OCI-LY7 (cell line): ENCODE measurements around the gene KCTD2. TPM values are rescaled to one million over a fixed set of nuclear protein-coding genes. Genes with fewer than 3 reads are reported as not detected.
"Not testable (repeated sequence)": the region's sequence is repeated elsewhere in the genome, so short reads cannot be mapped to it uniquely, and the experiment has no call there.

Experiments
- BruUV-seq: library from RNA; stranded (reverse); fragments of 400-500 nt; replicated peaks from 2 replicates; lab custom pipeline; 2021; lab: Mats Ljungman, UMichigan
- CTCF ChIA-PET: fragments of 300-600 bp; sonication (Branson Sonifier 250); formaldehyde crosslinking; loops from one replicate; lab custom pipeline; 2022; ENCODE audit warnings: antibody characterized with exemption; ENCODE audit not compliant: unreplicated experiment; lab: Charles Lee
- POLR2A ChIA-PET: fragments of 300-600 bp; sonication (Branson Sonifier 250); formaldehyde crosslinking; loops from one replicate; lab custom pipeline; 2022; ENCODE audit warnings: antibody characterized with exemption; lab: Charles Lee
- DNase-seq: peaks from one replicate; pipeline ENCODE4 v3.0.0-alpha.2; 2015; ENCODE audit warnings: low spot score
- H2AFZ ChIP-seq: fragments of 200-600 bp; sonication (generic), shearing (Covaris generic); 2 replicates; pipeline ENCODE4 v1.6.1; 2014; ENCODE audit warnings: mild to moderate bottlenecking, antibody characterized with exemption, low read length, moderate library complexity
- H3K27ac ChIP-seq: fragments of 200-600 bp; sonication (generic); 2 replicates; pipeline ENCODE4 v1.5.1; 2014; ENCODE audit warnings: mixed run types, low read depth, mild to moderate bottlenecking, moderate library complexity, low read length, inconsistent platforms; ENCODE audit not compliant: poor library complexity, severe bottlenecking
- H3K36me3 ChIP-seq: fragments of 200-600 bp; sonication (generic); 2 replicates; pipeline ENCODE4 v1.6.1; 2014; ENCODE audit warnings: mild to moderate bottlenecking, antibody characterized with exemption, low read length, moderate library complexity, mixed read lengths; ENCODE audit not compliant: insufficient read depth
- H3K4me1 ChIP-seq: fragments of 200-600 bp; sonication (generic); 2 replicates; pipeline ENCODE4 v1.5.1; 2014; ENCODE audit warnings: mild to moderate bottlenecking, low read length; ENCODE audit not compliant: insufficient read depth, poor library complexity, severe bottlenecking
- H3K4me2 ChIP-seq: fragments of 200-600 bp; sonication (generic); 2 replicates; pipeline ENCODE4 v1.6.1; 2014; ENCODE audit warnings: mild to moderate bottlenecking, low read length
- H3K4me3 ChIP-seq: fragments of 200-600 bp; sonication (generic); 2 replicates; pipeline ENCODE4 v1.5.1; 2014; ENCODE audit warnings: mild to moderate bottlenecking, low read depth, low read length; ENCODE audit not compliant: poor library complexity, severe bottlenecking
- H3K79me2 ChIP-seq: fragments of 200-600 bp; sonication (generic); 2 replicates; pipeline ENCODE4 v1.6.1; 2016; ENCODE audit warnings: low read depth, mild to moderate bottlenecking, low read length, moderate library complexity, mixed read lengths; ENCODE audit not compliant: insufficient read depth
- H3K9me2 ChIP-seq: fragments of 200-600 bp; sonication (generic); 2 replicates; pipeline ENCODE4 v1.6.1; 2016; ENCODE audit warnings: mild to moderate bottlenecking, low read length, mixed read lengths; ENCODE audit not compliant: insufficient read depth
- H3K9me3 ChIP-seq: fragments of 200-600 bp; sonication (generic); 2 replicates; pipeline ENCODE4 v1.6.1; 2014; ENCODE audit warnings: mild to moderate bottlenecking, mixed run types, low read length, mixed read lengths
- H4K20me1 ChIP-seq: fragments of 200-600 bp; sonication (generic); 2 replicates; pipeline ENCODE4 v1.6.1; 2014; ENCODE audit warnings: mild to moderate bottlenecking, antibody characterized with exemption, low read length, moderate library complexity, mixed read lengths; ENCODE audit not compliant: insufficient read depth
- EZH2phosphoT487 ChIP-seq: fragments of 200-600 bp; sonication (generic); IDR thresholded peaks from 2 replicates; pipeline ENCODE4 v1.6.1; 2018; ENCODE audit warnings: low read depth, borderline replicate concordance, mild to moderate bottlenecking, mixed run types, antibody characterized with exemption, low read length, moderate library complexity, mixed read lengths
- intact Hi-C: fragments of 100-400 bp; cut with micrococcal nuclease; formaldehyde crosslinking; loops from one replicate; pipeline ENCODE4 v1.10.0; 2022; ENCODE audit not compliant: unreplicated experiment
- total RNA-seq, 2 experiments: library from RNA; depleted of rRNA in 1 of 2; stranded (reverse); fragments of >200 nt in 1 of 2; shearing (Covaris generic) in 1 of 2; gene quantifications; 2 replicates each; pipeline ENCODE4 v1.2.3, GENCODE V29; 2014 to 2022
- TF ChIP-seq, protein P1 (sequence below): fragments of 200-600 bp; sonication (generic); conservative IDR thresholded peaks from 2 replicates; pipeline ENCODE4 v1.5.1; 2014; ENCODE audit warnings: mild to moderate bottlenecking, antibody characterized with exemption, low read length, moderate library complexity, mixed read lengths

KCTD2 gene
- total RNA-seq, 2 experiments from 2014 or later: 21.0 to 29.8 TPM

DNA sequence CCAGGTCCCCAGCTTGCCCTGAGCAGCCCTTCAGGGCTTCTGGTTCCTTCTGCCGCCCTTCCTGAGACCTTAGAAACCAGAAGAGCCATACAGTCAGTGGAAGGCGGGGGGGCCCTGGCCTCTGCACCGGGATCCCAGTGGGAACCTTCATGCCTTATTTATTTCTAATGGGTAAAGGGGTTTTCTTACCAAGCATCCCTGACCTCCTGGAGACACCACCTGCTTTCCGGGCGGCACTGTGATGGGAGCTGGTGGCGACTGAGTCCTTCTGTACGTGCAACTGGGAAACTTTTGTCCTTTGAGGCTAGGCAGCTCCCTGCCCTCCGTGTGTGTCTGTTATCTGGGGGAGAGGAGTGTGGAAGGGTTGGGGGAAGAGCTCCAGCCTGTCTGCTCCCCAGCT, 41.7 kb upstream of the KCTD2 start:
- no peak for DNase-seq
- Histone ChIP-seq H3K36me3 (no peaks in the 10 kb centered on the region), H3K79me2 (no peaks in the 10 kb centered on the region), H4K20me1 (no peaks in the 10 kb centered on the region), H3K27ac (no peak overlapping the region), H3K4me2 (no peak overlapping the region), H2AFZ (no peak overlapping the region), H3K4me3 (no peak overlapping the region), H3K9me2 (no peaks in the 10 kb centered on the region), H3K4me1 (peaks cover 4% of the 10 kb centered on the region), H3K9me3 (no peaks in the 10 kb centered on the region)
- ChIA-PET CTCF (interaction anchor here (0.5 kb wide), 1 partner anchor 168 kb away, joined by 5 read pairs; no protein-coding TSS in a partner anchor), POLR2A (interaction anchor here (0.5 to 1.0 kb wide), 3 partner anchors 9 to 198 kb away, joined by 3 to 6 read pairs (median 3); no protein-coding TSS in a partner anchor)
- intact Hi-C loops: no loop called here
- TF ChIP-seq EZH2phosphoT487: no peak
- TF ChIP-seq, protein P1, sequence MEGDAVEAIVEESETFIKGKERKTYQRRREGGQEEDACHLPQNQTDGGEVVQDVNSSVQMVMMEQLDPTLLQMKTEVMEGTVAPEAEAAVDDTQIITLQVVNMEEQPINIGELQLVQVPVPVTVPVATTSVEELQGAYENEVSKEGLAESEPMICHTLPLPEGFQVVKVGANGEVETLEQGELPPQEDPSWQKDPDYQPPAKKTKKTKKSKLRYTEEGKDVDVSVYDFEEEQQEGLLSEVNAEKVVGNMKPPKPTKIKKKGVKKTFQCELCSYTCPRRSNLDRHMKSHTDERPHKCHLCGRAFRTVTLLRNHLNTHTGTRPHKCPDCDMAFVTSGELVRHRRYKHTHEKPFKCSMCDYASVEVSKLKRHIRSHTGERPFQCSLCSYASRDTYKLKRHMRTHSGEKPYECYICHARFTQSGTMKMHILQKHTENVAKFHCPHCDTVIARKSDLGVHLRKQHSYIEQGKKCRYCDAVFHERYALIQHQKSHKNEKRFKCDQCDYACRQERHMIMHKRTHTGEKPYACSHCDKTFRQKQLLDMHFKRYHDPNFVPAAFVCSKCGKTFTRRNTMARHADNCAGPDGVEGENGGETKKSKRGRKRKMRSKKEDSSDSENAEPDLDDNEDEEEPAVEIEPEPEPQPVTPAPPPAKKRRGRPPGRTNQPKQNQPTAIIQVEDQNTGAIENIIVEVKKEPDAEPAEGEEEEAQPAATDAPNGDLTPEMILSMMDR: no peak
- BruUV-seq: no TSS peak

DNA sequence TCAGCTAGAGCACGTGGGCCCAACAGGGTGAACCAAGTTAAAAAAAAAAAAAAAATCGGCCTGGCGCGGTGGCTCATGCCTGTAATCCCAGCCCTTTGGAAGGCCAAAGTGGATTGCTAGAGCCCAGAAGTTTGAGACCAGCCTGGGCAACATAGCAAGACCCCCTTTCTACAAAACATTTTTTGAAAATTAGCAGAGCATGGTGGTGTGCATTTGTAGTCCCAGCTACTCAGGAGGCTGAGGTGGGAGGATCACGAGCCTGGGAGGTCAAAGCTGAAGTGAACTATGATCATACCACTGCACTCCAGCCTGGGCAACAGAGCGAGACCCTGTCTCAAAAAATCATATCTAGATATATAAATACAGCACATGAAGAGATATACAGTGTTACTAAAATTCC, 40.9 kb upstream of the KCTD2 start:
- H2AFZ ChIP-seq, H3K36me3 ChIP-seq, H3K4me3 ChIP-seq, H3K79me2 ChIP-seq, H4K20me1 ChIP-seq, H3K27ac ChIP-seq, BruUV-seq, POLR2A ChIA-PET, H3K9me3 ChIP-seq, H3K9me2 ChIP-seq, H3K4me2 ChIP-seq, H3K4me1 ChIP-seq, DNase-seq: not testable (repeated sequence)
- intact Hi-C loops: loop anchor here (1.0 kb wide), 1 partner anchor 45 kb away; no protein-coding TSS in a partner anchor
- CTCF ChIA-PET: interaction anchor here (0.6 kb wide), 1 partner anchor 9 kb away, joined by 3 read pairs; no protein-coding TSS in a partner anchor

DNA sequence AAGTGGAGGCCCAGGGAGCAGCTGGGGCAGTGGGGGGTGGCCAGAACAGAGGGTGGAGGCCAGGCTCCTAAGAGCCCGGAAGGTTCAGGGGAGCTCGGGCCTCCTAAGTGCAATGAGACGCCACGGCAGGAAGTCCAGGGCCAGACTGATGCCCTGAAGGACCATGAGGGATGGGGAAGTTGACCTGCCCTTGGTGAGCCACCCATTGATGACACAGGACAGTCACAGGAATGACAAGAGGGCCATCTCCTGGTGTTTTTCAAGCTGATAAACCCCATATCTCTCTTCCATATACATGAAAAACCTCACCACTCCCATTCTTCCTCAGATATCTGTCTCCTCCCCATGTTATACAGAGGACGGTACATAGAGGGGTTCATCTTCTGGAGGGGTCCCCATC, 40.4 kb upstream of the KCTD2 start:
- TF ChIP-seq, protein P1: peak; percentile 51; the same call in 1 of the 2 replicates
- no peak for TF ChIP-seq EZH2phosphoT487
- Histone ChIP-seq H3K4me2 (no peak overlapping the region), H2AFZ (no peak overlapping the region), H3K36me3 (no peaks in the 10 kb centered on the region), H3K9me3 (no peaks in the 10 kb centered on the region), H4K20me1 (no peaks in the 10 kb centered on the region), H3K79me2 (no peaks in the 10 kb centered on the region), H3K4me3 (no peak overlapping the region), H3K4me1 (peaks cover 4% of the 10 kb centered on the region), H3K27ac (no peak overlapping the region), H3K9me2 (no peaks in the 10 kb centered on the region)
- ChIA-PET CTCF (interaction anchor here (0.6 to 1.1 kb wide), 3 partner anchors 10 to 46 kb away, joined by 3 to 6 read pairs (median 4); no protein-coding TSS in a partner anchor), POLR2A (no interaction called here)
- intact Hi-C loops: loop anchor here (1.0 kb wide), 1 partner anchor 45 kb away; no protein-coding TSS in a partner anchor
- BruUV-seq: no TSS peak
- DNase-seq: no peak
